ENCODE results near the gene SORCS3.

SORCS3 gene

DNA sequence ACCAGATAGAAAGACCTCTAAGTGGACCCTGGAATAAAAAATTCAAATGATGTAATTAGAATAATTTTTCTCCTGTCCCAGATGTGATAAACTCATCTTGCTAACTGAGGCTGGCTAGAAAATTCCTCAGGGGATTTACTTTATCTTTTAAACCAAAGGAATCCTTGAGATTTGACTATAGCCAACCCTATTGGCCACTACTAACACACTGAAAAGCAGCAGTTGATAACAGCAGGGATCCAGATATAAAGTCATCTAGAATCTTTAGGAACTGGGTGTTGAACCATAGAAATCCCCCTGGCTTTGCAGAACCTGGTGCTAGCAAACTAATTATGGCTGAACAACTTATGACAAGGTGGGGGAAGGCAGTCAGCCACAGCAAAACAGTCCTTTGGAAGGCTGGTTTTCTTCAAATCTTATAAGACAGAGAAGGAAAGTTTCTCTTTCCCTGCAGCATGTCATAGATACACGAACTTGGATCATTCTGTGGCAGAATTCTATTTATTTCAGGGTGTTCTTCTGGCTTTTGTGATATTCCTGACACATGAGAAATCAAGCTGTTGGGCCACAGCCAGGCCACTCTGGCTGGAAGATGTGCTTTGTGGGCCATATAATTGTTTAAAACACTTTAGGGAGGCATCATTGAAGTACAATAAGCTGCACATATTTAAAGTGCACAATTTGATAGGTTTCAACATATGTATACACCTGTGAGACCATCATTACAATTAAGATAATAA lies 643.6 kb downstream of the SORCS3 start:
- no peak for DNase-seq

DNA sequence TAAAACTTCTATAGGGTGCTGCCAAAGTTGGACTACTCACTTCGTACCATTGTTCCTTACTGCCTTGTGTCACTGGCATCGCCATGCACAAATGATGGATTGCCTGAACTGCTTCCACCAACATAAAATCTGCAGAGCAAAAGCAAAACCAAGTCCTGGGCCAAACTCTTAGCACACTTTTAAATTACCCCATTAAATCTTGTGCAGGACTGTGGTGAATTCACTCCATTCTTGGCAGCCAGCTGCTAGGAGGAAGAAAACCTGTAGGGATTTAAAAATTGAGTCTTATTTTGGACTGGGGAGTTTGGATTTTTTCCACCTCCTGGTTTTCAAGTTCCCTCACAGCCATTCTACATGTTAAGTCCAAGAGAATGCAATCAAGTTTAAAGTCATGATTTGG lies 646.9 kb downstream of the SORCS3 start:
- no peak for DNase-seq

DNA sequence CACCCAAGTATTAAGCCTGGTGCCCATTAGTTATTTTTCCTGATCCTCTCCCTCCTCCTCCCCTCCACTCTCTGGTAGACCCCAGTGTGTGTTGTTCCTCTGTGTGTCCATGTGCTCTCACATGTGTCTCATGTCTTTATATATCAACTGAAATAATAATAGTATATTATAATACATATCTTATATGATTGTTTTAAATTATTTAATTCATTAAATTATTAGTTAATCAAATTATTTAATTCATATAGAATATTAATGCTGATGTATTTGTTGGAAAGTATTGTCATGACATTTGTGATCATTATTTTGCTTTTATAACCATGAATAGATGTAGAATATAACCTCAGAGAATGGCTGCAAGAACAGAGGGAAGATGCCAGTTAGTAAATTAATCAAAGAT lies 647.5 kb downstream of the SORCS3 start:
- DNase-seq = no peak

DNA sequence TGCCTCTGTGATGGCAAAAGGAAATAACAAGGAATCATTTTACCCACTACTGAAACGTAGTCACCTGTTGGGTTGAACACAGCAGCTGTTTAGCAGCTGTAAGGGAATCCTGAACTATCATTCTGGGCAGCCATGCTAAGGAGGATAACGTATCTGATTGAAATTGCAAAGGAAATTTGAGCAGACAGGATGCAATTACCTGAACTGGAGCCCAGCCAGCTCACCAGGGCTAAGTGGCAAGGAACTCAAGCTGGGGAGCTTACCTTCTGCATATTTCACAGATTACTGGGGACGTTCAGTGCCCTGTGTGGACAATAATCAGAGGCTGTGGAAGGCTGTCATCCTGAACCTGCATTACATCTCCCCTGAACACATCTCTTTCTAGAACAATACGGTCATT lies 650.5 kb downstream of the SORCS3 start:
- no peak for DNase-seq

DNA sequence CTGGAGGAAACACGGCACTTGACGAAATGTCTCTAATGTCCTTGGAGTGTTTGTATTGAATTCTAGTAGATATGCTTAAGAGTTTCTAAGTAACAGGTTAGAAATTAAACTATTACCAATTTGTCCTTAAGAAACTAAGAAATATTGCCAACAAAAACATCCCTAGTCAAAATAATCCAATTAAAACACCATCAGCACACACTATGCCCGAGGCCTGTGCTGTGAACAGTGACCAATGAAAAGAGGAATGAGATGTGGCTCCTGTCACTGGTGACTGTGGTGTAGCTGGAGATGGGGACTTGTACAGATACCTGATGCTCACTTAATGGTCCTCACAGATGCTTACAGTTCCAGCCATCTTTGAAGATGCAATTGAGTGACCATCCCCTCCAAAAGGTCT lies 651.1 kb downstream of the SORCS3 start:
- no peak for DNase-seq
